HEK293 (cell line): Measurements from ENCODE around the gene TBX1.

Source experiments
- CTCF ChIA-PET: fragments of 350-600 bp; formaldehyde crosslinking; extraction: SDS; loops from one replicate; lab custom pipeline; 2021; ENCODE audit warnings: antibody characterized with exemption; lab: Yijun Ruan, JAX
- POLR2A ChIA-PET: fragments of 300-600 bp; formaldehyde crosslinking; extraction: SDS; loops from one replicate; lab custom pipeline; 2020; ENCODE audit warnings: antibody characterized with exemption, inconsistent platforms; lab: Yijun Ruan, JAX
- H3K27ac ChIP-seq: fragments of 200-500 bp; sonication (Bioruptor generic); 2 replicates; pipeline ENCODE4 v1.5.1; 2014; ENCODE audit warnings: low read depth, low read length, control low read depth, inconsistent platforms; ENCODE audit errors: extremely low read depth
- H3K36me3 ChIP-seq, 2 experiments: fragments of 200-500 bp in 1 of 2; sonication (Bioruptor generic) in 1 of 2; 1 replicate in 1 of 2; 2 replicates in 1 of 2; pipeline ENCODE4 v1.5.1; 2014 to 2017; ENCODE audit warnings: inconsistent platforms in 2 of 2, low read length in 2 of 2; ENCODE audit not compliant: control insufficient read depth in 2 of 2, insufficient read depth in 1 of 2
- H3K4me1 ChIP-seq: fragments of 200-500 bp; sonication (Bioruptor generic); 2 replicates; pipeline ENCODE4 v1.5.1; 2014; ENCODE audit warnings: mild to moderate bottlenecking, low read length, inconsistent platforms; ENCODE audit not compliant: control insufficient read depth, insufficient read depth
- H3K4me3 ChIP-seq: 2 replicates; pipeline ENCODE4 v1.5.1; 2011; ENCODE audit warnings: low read depth, mild to moderate bottlenecking, control low read depth, low read length, moderate library complexity
- H3K9me3 ChIP-seq: fragments of 200-500 bp; sonication (Bioruptor generic); 2 replicates; pipeline ENCODE4 v1.5.1; 2014; ENCODE audit warnings: low read depth, low read length, inconsistent platforms; ENCODE audit not compliant: control insufficient read depth, insufficient read depth
- EGR2 ChIP-seq: fragments of 450-650 bp; formaldehyde crosslinking; IDR thresholded peaks from 2 replicates; pipeline ENCODE4 v1.5.1; 2016; ENCODE audit warnings: low read depth, missing biosample characterization, missing genetic modification characterization
- GLIS1 ChIP-seq: fragments of 450-650 bp; formaldehyde crosslinking; IDR thresholded peaks from 2 replicates; pipeline ENCODE4 v1.5.1; 2016; ENCODE audit warnings: missing biosample characterization, missing genetic modification characterization
- MEIS1 ChIP-seq: sonication (generic); formaldehyde crosslinking; IDR thresholded peaks from 2 replicates; pipeline ENCODE4 v1.8.1; 2022; ENCODE audit warnings: missing genetic modification reagents, mild to moderate bottlenecking, borderline replicate concordance
- OSR2 ChIP-seq: fragments of 450-650 bp; formaldehyde crosslinking; IDR thresholded peaks from 2 replicates; pipeline ENCODE4 v1.5.1; 2016; ENCODE audit warnings: missing biosample characterization, missing genetic modification characterization
- SP2 ChIP-seq: fragments of 450-650 bp; formaldehyde crosslinking; IDR thresholded peaks from 2 replicates; pipeline ENCODE4 v1.5.1; 2016; ENCODE audit warnings: missing biosample characterization, missing genetic modification characterization
- SP7 ChIP-seq: fragments of 450-650 bp; formaldehyde crosslinking; IDR thresholded peaks from 2 replicates; pipeline ENCODE4 v1.5.1; 2016; ENCODE audit warnings: missing biosample characterization, missing genetic modification characterization
- ZBTB1 ChIP-seq: fragments of 450-650 bp; formaldehyde crosslinking; IDR thresholded peaks from 2 replicates; pipeline ENCODE4 v1.5.1; 2016; ENCODE audit warnings: missing biosample characterization, missing genetic modification characterization
- ZBTB8A ChIP-seq: fragments of 450-650 bp; formaldehyde crosslinking; IDR thresholded peaks from 2 replicates; pipeline ENCODE4 v1.5.1; 2016; ENCODE audit warnings: missing biosample characterization, missing genetic modification characterization
- ZFHX2 ChIP-seq: fragments of 450-650 bp; formaldehyde crosslinking; conservative IDR thresholded peaks from 2 replicates; pipeline ENCODE4 v1.5.1; 2016; ENCODE audit warnings: missing biosample characterization, missing genetic modification characterization
- ZIC2 ChIP-seq: fragments of 450-650 bp; formaldehyde crosslinking; IDR thresholded peaks from 2 replicates; pipeline ENCODE4 v1.5.1; 2016; ENCODE audit warnings: missing biosample characterization, missing genetic modification characterization
- ZNF10 ChIP-seq: fragments of 450-650 bp; formaldehyde crosslinking; IDR thresholded peaks from 2 replicates; pipeline ENCODE4 v1.5.1; 2017; ENCODE audit warnings: missing biosample characterization, missing genetic modification characterization
- ZNF132 ChIP-seq: fragments of 450-650 bp; formaldehyde crosslinking; IDR thresholded peaks from 2 replicates; pipeline ENCODE4 v1.5.1; 2017; ENCODE audit warnings: missing biosample characterization, missing genetic modification characterization, borderline replicate concordance
- ZNF311 ChIP-seq: fragments of 450-650 bp; formaldehyde crosslinking; IDR thresholded peaks from 2 replicates; pipeline ENCODE4 v1.5.1; 2017; ENCODE audit warnings: missing biosample characterization, missing genetic modification characterization, borderline replicate concordance
- ZNF341 ChIP-seq: fragments of 450-650 bp; formaldehyde crosslinking; IDR thresholded peaks from 2 replicates; pipeline ENCODE4; 2016; ENCODE audit warnings: low read depth, missing biosample characterization, missing genetic modification characterization
- ZNF394 ChIP-seq: fragments of 450-650 bp; formaldehyde crosslinking; IDR thresholded peaks from 2 replicates; pipeline ENCODE4 v1.5.1; 2016; ENCODE audit warnings: missing biosample characterization, missing genetic modification characterization, mild to moderate bottlenecking, moderate library complexity, borderline replicate concordance
- ZNF658 ChIP-seq: fragments of 450-650 bp; formaldehyde crosslinking; IDR thresholded peaks from 2 replicates; pipeline ENCODE4; 2016; ENCODE audit warnings: missing biosample characterization, missing genetic modification characterization
- ZNF785 ChIP-seq: fragments of 450-650 bp; formaldehyde crosslinking; IDR thresholded peaks from 2 replicates; pipeline ENCODE4 v1.5.1; 2016; ENCODE audit warnings: missing biosample characterization, missing genetic modification characterization
- TF ChIP-seq, protein P1 (sequence below): fragments of 450-650 bp; formaldehyde crosslinking; IDR thresholded peaks from 2 replicates; pipeline ENCODE4 v1.5.1; 2016; ENCODE audit warnings: missing biosample characterization, missing genetic modification characterization, borderline replicate concordance
- TF ChIP-seq, protein P2 (sequence below): fragments of 450-650 bp; formaldehyde crosslinking; IDR thresholded peaks from 2 replicates; pipeline ENCODE4 v1.5.1; 2017; ENCODE audit warnings: missing biosample characterization, missing genetic modification characterization
- TF ChIP-seq, protein P3 (sequence below): fragments of 450-650 bp; formaldehyde crosslinking; IDR thresholded peaks from 2 replicates; pipeline ENCODE4 v1.5.1; 2016; ENCODE audit warnings: missing biosample characterization, missing genetic modification characterization
- TF ChIP-seq, protein P4 (sequence below): fragments of 450-650 bp; formaldehyde crosslinking; IDR thresholded peaks from 2 replicates; pipeline ENCODE4 v1.5.1; 2016; ENCODE audit warnings: missing biosample characterization, missing genetic modification characterization
- TF ChIP-seq, protein P5 (sequence below): fragments of 450-650 bp; formaldehyde crosslinking; IDR thresholded peaks from 2 replicates; pipeline ENCODE4 v1.5.1; 2016; ENCODE audit warnings: missing biosample characterization, missing genetic modification characterization

The TBX1 gene

DNA sequence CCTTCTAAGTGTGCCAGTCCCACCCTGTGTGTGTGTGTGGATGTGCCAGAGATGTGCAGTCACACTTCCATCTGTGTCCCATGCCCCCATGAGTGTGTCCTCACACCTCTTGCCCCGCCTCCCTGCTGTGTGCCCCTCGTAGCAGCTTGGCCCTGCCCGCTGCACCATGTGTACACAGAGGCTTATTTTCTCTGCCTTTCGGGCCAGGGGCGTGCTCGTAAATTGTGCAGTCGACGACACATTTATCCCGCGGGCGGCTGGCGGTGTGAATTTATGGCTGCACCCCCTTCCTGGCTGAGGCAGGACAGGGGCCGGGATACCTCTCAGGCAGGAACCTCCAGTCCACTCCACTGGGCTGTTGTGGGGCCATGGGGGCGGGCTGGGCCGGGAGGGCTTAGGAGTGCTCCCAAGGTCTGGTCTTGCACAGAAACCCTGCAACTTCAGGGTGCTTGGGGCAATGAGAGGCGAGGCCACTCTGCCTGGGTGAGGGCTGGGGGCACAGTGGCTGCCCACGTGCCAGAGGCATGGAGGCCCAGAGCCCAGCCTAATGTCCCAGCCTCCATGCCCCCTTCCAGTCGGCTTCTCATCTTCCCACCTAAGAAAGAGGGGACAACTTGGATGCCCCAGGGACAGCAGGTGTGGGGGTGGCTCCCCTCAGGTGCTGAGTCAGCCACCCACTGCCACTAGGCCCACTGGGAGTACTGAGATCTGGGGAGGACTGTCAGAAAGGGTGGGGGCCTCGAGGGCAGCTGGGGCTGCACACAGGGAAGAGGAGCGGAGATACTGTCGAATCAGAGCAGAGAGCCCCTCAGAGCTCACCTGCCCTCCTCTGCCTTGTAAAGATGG, 24.7 kb upstream of the TBX1 start:
- Histone ChIP-seq H3K27ac (no peak overlapping the region), H3K9me3 (no peaks in the 10 kb centered on the region), H3K4me3 (no peak overlapping the region), H3K36me3 (no peaks in the 10 kb centered on the region), H3K4me1 (no peaks in the 10 kb centered on the region)
- POLR2A ChIA-PET: no interaction called here
- CTCF ChIA-PET: no interaction called here
- peak; percentile 39; the same call in 1 of the 2 replicates for TF ChIP-seq SP7 (tag by site-specific recombination)
- TF ChIP-seq ZBTB8A (tag by site-specific recombination): peak; percentile 61; the same call in 1 of the 2 replicates
- TF ChIP-seq, protein P1, sequence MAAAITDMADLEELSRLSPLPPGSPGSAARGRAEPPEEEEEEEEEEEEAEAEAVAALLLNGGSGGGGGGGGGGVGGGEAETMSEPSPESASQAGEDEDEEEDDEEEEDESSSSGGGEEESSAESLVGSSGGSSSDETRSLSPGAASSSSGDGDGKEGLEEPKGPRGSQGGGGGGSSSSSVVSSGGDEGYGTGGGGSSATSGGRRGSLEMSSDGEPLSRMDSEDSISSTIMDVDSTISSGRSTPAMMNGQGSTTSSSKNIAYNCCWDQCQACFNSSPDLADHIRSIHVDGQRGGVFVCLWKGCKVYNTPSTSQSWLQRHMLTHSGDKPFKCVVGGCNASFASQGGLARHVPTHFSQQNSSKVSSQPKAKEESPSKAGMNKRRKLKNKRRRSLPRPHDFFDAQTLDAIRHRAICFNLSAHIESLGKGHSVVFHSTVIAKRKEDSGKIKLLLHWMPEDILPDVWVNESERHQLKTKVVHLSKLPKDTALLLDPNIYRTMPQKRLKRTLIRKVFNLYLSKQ (tag by site-specific recombination): no peak
- TF ChIP-seq ZNF132 (tag by site-specific recombination): no peak
- TF ChIP-seq ZNF658 (tag by site-specific recombination): no peak
- peak; percentile 9; the same call in 1 of the 2 replicates for TF ChIP-seq SP2 (tag by site-specific recombination)
- TF ChIP-seq ZNF394: no peak
- TF ChIP-seq, protein P2, sequence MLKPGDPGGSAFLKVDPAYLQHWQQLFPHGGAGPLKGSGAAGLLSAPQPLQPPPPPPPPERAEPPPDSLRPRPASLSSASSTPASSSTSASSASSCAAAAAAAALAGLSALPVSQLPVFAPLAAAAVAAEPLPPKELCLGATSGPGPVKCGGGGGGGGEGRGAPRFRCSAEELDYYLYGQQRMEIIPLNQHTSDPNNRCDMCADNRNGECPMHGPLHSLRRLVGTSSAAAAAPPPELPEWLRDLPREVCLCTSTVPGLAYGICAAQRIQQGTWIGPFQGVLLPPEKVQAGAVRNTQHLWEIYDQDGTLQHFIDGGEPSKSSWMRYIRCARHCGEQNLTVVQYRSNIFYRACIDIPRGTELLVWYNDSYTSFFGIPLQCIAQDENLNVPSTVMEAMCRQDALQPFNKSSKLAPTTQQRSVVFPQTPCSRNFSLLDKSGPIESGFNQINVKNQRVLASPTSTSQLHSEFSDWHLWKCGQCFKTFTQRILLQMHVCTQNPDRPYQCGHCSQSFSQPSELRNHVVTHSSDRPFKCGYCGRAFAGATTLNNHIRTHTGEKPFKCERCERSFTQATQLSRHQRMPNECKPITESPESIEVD: no peak
- TF ChIP-seq EGR2 (tag by site-specific recombination): peak; percentile 91
- TF ChIP-seq ZNF311 (tag by site-specific recombination): no peak
- TF ChIP-seq ZIC2 (tag by site-specific recombination): peak; percentile 87
- no peak for TF ChIP-seq ZNF785 (tag by site-specific recombination)
- no peak for TF ChIP-seq MEIS1 (CRISPR knock-in tag)
- TF ChIP-seq ZBTB1 (tag by site-specific recombination): no peak
- TF ChIP-seq, protein P3, sequence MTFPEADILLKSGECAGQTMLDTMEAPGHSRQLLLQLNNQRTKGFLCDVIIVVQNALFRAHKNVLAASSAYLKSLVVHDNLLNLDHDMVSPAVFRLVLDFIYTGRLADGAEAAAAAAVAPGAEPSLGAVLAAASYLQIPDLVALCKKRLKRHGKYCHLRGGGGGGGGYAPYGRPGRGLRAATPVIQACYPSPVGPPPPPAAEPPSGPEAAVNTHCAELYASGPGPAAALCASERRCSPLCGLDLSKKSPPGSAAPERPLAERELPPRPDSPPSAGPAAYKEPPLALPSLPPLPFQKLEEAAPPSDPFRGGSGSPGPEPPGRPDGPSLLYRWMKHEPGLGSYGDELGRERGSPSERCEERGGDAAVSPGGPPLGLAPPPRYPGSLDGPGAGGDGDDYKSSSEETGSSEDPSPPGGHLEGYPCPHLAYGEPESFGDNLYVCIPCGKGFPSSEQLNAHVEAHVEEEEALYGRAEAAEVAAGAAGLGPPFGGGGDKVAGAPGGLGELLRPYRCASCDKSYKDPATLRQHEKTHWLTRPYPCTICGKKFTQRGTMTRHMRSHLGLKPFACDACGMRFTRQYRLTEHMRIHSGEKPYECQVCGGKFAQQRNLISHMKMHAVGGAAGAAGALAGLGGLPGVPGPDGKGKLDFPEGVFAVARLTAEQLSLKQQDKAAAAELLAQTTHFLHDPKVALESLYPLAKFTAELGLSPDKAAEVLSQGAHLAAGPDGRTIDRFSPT: no peak
- TF ChIP-seq, protein P4, sequence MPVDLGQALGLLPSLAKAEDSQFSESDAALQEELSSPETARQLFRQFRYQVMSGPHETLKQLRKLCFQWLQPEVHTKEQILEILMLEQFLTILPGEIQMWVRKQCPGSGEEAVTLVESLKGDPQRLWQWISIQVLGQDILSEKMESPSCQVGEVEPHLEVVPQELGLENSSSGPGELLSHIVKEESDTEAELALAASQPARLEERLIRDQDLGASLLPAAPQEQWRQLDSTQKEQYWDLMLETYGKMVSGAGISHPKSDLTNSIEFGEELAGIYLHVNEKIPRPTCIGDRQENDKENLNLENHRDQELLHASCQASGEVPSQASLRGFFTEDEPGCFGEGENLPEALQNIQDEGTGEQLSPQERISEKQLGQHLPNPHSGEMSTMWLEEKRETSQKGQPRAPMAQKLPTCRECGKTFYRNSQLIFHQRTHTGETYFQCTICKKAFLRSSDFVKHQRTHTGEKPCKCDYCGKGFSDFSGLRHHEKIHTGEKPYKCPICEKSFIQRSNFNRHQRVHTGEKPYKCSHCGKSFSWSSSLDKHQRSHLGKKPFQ: 0 out of 2 replicates have a peak, but pooled peaks have one; percentile 42
- TF ChIP-seq GLIS1: peak; percentile 21; the same call in 1 of the 2 replicates
- TF ChIP-seq ZNF341 (tag by site-specific recombination): no peak
- TF ChIP-seq ZFHX2: peak; percentile 96
- TF ChIP-seq ZNF10 (tag by site-specific recombination): no peak
- TF ChIP-seq OSR2 (tag by site-specific recombination): 0 out of 2 replicates have a peak, but pooled peaks have one; percentile 12
- TF ChIP-seq, protein P5, sequence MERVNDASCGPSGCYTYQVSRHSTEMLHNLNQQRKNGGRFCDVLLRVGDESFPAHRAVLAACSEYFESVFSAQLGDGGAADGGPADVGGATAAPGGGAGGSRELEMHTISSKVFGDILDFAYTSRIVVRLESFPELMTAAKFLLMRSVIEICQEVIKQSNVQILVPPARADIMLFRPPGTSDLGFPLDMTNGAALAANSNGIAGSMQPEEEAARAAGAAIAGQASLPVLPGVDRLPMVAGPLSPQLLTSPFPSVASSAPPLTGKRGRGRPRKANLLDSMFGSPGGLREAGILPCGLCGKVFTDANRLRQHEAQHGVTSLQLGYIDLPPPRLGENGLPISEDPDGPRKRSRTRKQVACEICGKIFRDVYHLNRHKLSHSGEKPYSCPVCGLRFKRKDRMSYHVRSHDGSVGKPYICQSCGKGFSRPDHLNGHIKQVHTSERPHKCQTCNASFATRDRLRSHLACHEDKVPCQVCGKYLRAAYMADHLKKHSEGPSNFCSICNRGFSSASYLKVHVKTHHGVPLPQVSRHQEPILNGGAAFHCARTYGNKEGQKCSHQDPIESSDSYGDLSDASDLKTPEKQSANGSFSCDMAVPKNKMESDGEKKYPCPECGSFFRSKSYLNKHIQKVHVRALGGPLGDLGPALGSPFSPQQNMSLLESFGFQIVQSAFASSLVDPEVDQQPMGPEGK (tag by site-specific recombination): no peak; the same call in 1 of the 2 replicates
